ENCODE results near the gene XPNPEP1. TPM values are rescaled to one million over a fixed set of nuclear protein-coding genes. Genes with fewer than 3 reads are reported as not detected.
A peak's percentile ranks its signal among the peaks of the same experiment; 100 is the strongest.

Gene XPNPEP1
- total RNA-seq, 1 donor from 2014 or later = 121 TPM

- no peak for DNase-seq (ENCODE audit: low read depth)
Measured at GRCh38 chr10:109893386-109893785, 29.9 kb downstream of the XPNPEP1 start.

GRCh38 chr10:109892931-109893330 is 30.4 kb downstream of the XPNPEP1 start:
- DNase-seq (ENCODE audit: low read depth) = no peak

GRCh38 chr10:109892117-109892516 is 31.2 kb downstream of the XPNPEP1 start:
- no peak for DNase-seq (ENCODE audit: low read depth)

GRCh38 chr10:109891105-109891504 is 32.2 kb downstream of the XPNPEP1 start:
- DNase-seq (ENCODE audit: low read depth) = no peak

- peak; percentile 87 for DNase-seq (ENCODE audit: low read depth)
Measured at GRCh38 chr10:109889867-109890266, 33.4 kb downstream of the XPNPEP1 start.

- DNase-seq (ENCODE audit: low read depth) = no peak
Measured at GRCh38 chr10:109887776-109888175, 35.5 kb downstream of the XPNPEP1 start.

- peak; percentile 66 for DNase-seq (ENCODE audit: low read depth)
Measured at GRCh38 chr10:109887243-109887642, 36.1 kb downstream of the XPNPEP1 start.

GRCh38 chr10:109886781-109887140 is 36.5 kb downstream of the XPNPEP1 start:
- no peak for DNase-seq (ENCODE audit: low read depth)

- DNase-seq (ENCODE audit: low read depth) = no peak
Measured at GRCh38 chr10:109886037-109886780, 37.1 kb downstream of the XPNPEP1 start.

GRCh38 chr10:109883859-109884771 is 39.2 kb downstream of the XPNPEP1 start:
- peak; percentile 87 for DNase-seq (ENCODE audit: low read depth)

- no peak for DNase-seq (ENCODE audit: low read depth)
Measured at GRCh38 chr10:109882251-109883057, 40.9 kb downstream of the XPNPEP1 start.

GRCh38 chr10:109881769-109882057 is 41.6 kb downstream of the XPNPEP1 start:
- DNase-seq (ENCODE audit: low read depth) = no peak

- DNase-seq (ENCODE audit: low read depth) = no peak
Measured at GRCh38 chr10:109880886-109881768, 42.2 kb downstream of the XPNPEP1 start.

- no peak for DNase-seq (ENCODE audit: low read depth)
Measured at GRCh38 chr10:109877546-109877945, 45.8 kb downstream of the XPNPEP1 start.

GRCh38 chr10:109875828-109876821 is 47.2 kb downstream of the XPNPEP1 start:
- no peak for DNase-seq (ENCODE audit: low read depth)

GRCh38 chr10:109875151-109875568 is 48.2 kb downstream of the XPNPEP1 start:
- DNase-seq (ENCODE audit: low read depth) = no peak

GRCh38 chr10:109871476-109871875 is 51.8 kb downstream of the XPNPEP1 start:
- DNase-seq (ENCODE audit: low read depth) = no peak

- DNase-seq (ENCODE audit: low read depth) = peak; percentile 59
Measured at GRCh38 chr10:109866995-109867635, 56.2 kb downstream of the XPNPEP1 start.

GRCh38 chr10:109866168-109866994 is 56.9 kb downstream of the XPNPEP1 start:
- DNase-seq (ENCODE audit: low read depth) = no peak

Measured in renal cortical epithelial cell (primary cell).